ENCODE data around the gene DKC1. TPM values are rescaled to one million over a fixed set of nuclear protein-coding genes. Genes with fewer than 3 reads are reported as not detected.

Gene DKC1
- polyA plus RNA-seq (2013): 77.7 TPM

DNA sequence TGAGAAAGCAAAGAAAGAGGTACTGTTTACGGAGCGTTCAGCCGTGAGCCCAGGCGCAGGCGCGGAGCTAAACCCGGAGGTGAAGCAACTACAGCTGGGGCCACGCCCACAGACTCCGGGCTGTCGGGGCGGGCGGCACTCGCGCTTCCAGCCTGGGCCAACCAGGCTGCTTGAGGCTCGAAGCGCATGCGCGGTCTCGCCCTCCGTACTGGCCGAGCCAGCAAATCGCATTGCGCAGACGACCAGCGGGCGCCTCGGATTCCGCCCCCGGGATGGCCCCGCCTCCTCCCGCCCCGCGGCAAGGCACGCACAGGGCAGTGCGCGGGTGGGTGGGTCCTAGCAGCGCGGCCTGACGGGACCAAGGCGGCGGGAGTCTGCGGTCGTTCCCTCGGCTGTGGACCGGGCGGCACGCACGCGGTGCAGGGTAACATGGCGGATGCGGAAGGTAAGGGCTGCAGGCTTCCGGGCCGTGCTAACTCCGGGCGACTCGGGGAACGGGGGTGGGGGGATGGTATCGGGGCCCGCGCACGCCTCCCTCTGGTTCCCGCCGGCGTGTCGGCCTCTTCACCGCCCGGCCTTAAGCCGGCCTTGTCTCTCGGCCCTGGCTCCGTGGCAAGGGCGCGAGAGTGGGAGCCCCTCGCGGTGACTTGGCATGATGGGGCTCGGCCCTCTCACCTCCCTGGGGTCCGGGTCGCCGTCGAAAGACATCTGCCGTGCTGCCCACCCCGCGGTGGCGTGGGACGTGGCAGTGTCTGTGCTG lies at the start of gene DKC1:
DKC1 (plus strand) TSS at position 328 of the 760 bp plus-strand sequence; CDS start at position 430, 102 bp downstream.
- peak; percentile 94 to 97 (median 97) for DNase-seq
- POLR2A ChIA-PET: interaction anchor here (2.4 kb wide), 1 partner anchor 12 kb away, joined by 6 read pairs; the partner anchor contains the start of gene GAB3
- Histone ChIP-seq H3K27ac (ENCODE audit: insufficient read depth in 1 of 2, low read depth in 1 of 2, low read length in 2 of 2, poor library complexity in 1 of 2, severe bottlenecking in 2 of 2) (peak within 1 kb of the TSS in 1 of 2 experiments; percentile 76), H3K27me3 (replicated peaks in 2 of 5; ENCODE audit: control insufficient read depth in 4 of 5, insufficient read depth in 5 of 5, low read length in 4 of 5) (no peaks in the 10 kb centered on the region), H3K36me3 (ENCODE audit: control insufficient read depth in 4 of 4, insufficient read depth in 4 of 4, low read length in 3 of 4) (peaks cover 8 to 29% (median 17%) of the 10 kb centered on the region in 4 experiments), H3K4me1 (ENCODE audit: control extremely low read depth in 1 of 4, control insufficient read depth in 4 of 4, insufficient read depth in 4 of 4, low read length in 3 of 4) (peaks cover 5 to 26% (median 10%) of the 10 kb centered on the region in 4 experiments), H3K4me3 (ENCODE audit: control insufficient read depth in 1 of 7, extremely low read depth in 1 of 7, insufficient read depth in 4 of 7, low read depth in 2 of 7, low read length in 6 of 7) (peak within 1 kb of the TSS; percentile 46 to 82 (median 71)), H3K9me3 (ENCODE audit: control extremely low read depth in 1 of 5, control insufficient read depth in 4 of 5, insufficient read depth in 2 of 5, low read depth in 1 of 5, low read length in 4 of 5) (no peaks in the 10 kb centered on the region)
- 32% methylated on average over 83 of the region's 84 CpGs for WGBS (ENCODE audit: insufficient coverage)
- CTCF ChIA-PET: interaction anchor here (0.9 to 3.3 kb wide), 3 partner anchors 10 to 50 kb away, joined by 3 to 17 read pairs (median 8); no protein-coding TSS in a partner anchor

GRCh38 chrX:154714925-154715324 lies 47.7 kb upstream of the DKC1 start:
- ChIA-PET CTCF (no interaction called here), POLR2A (no interaction called here)
- peak; percentile 52 to 80 (median 71) for DNase-seq
- H3K4me3 ChIP-seq (ENCODE audit: control insufficient read depth in 1 of 7, extremely low read depth in 1 of 7, insufficient read depth in 4 of 7, low read depth in 2 of 7, low read length in 6 of 7): no peak overlapping the region
- no peaks in the 10 kb centered on the region for H3K9me3 ChIP-seq (ENCODE audit: control extremely low read depth in 1 of 5, control insufficient read depth in 4 of 5, insufficient read depth in 2 of 5, low read depth in 1 of 5, low read length in 4 of 5)
- peaks cover 35 to 70% (median 46%) of the 10 kb centered on the region in 4 experiments for H3K4me1 ChIP-seq (ENCODE audit: control extremely low read depth in 1 of 4, control insufficient read depth in 4 of 4, insufficient read depth in 4 of 4, low read length in 3 of 4)
- peaks cover 4 to 42% (median 19%) of the 10 kb centered on the region in 4 experiments for H3K36me3 ChIP-seq (ENCODE audit: control insufficient read depth in 4 of 4, insufficient read depth in 4 of 4, low read length in 3 of 4)
- H3K27me3 ChIP-seq (replicated peaks in 2 of 5; ENCODE audit: control insufficient read depth in 4 of 5, insufficient read depth in 5 of 5, low read length in 4 of 5): peaks cover 0 to 3% (median 0%) of the 10 kb centered on the region in 5 experiments
- WGBS (ENCODE audit: insufficient coverage): 0% methylated on average over 1 of the region's 2 CpGs
- no peak overlapping the region for H3K27ac ChIP-seq (ENCODE audit: insufficient read depth in 1 of 2, low read depth in 1 of 2, low read length in 2 of 2, poor library complexity in 1 of 2, severe bottlenecking in 2 of 2)

DNA sequence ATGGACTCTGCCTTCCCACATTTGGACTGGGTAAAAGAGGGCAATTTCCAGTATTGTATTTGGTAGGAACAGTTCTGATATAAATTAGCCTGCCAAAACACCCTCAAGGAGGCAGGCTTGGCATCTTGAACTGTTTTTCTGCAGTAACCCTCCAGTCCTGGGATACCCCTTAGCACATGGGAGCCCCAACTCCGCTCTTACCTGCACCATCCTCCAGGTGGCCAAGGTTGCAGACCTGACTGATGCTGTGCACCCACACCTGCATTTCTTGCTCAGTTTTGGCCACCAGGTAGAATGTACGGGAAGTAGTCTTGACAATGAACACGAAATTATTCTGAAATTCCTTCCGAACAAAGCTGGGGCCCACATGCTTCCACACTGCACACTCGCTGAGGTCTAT lies 46.8 kb upstream of the DKC1 start:
- no peak overlapping the region for H3K27ac ChIP-seq (ENCODE audit: insufficient read depth in 1 of 2, low read depth in 1 of 2, low read length in 2 of 2, poor library complexity in 1 of 2, severe bottlenecking in 2 of 2)
- no peaks in the 10 kb centered on the region for H3K27me3 ChIP-seq (replicated peaks in 2 of 5; ENCODE audit: control insufficient read depth in 4 of 5, insufficient read depth in 5 of 5, low read length in 4 of 5)
- H3K4me1 ChIP-seq (ENCODE audit: control extremely low read depth in 1 of 4, control insufficient read depth in 4 of 4, insufficient read depth in 4 of 4, low read length in 3 of 4): peaks cover 37 to 76% (median 50%) of the 10 kb centered on the region in 4 experiments
- H3K4me3 ChIP-seq (ENCODE audit: control insufficient read depth in 1 of 7, extremely low read depth in 1 of 7, insufficient read depth in 4 of 7, low read depth in 2 of 7, low read length in 6 of 7): no peak overlapping the region
- ChIA-PET POLR2A (no interaction called here), CTCF (interaction anchor here (1.1 to 6.8 kb wide), 5 partner anchors 9 to 33 kb away, joined by 3 to 69 read pairs (median 26); partner anchors contain the start of gene GAB3)
- no peaks in the 10 kb centered on the region for H3K9me3 ChIP-seq (ENCODE audit: control extremely low read depth in 1 of 5, control insufficient read depth in 4 of 5, insufficient read depth in 2 of 5, low read depth in 1 of 5, low read length in 4 of 5)
- WGBS (ENCODE audit: insufficient coverage): 89% methylated on average over 5 of the region's 5 CpGs
- peaks cover 4 to 36% (median 14%) of the 10 kb centered on the region in 4 experiments for H3K36me3 ChIP-seq (ENCODE audit: control insufficient read depth in 4 of 4, insufficient read depth in 4 of 4, low read length in 3 of 4)
- DNase-seq: peak in 1 of 3 donors; percentile 16

GRCh38 chrX:154717824-154718223 lies 44.8 kb upstream of the DKC1 start:
- H3K9me3 ChIP-seq (ENCODE audit: control extremely low read depth in 1 of 5, control insufficient read depth in 4 of 5, insufficient read depth in 2 of 5, low read depth in 1 of 5, low read length in 4 of 5): peaks cover 0 to 6% (median 2%) of the 10 kb centered on the region in 5 experiments
- H3K27ac ChIP-seq (ENCODE audit: insufficient read depth in 1 of 2, low read depth in 1 of 2, low read length in 2 of 2, poor library complexity in 1 of 2, severe bottlenecking in 2 of 2): peak overlapping the region; percentile 49 to 76
- peaks cover 37 to 73% (median 46%) of the 10 kb centered on the region in 4 experiments for H3K4me1 ChIP-seq (ENCODE audit: control extremely low read depth in 1 of 4, control insufficient read depth in 4 of 4, insufficient read depth in 4 of 4, low read length in 3 of 4)
- no peaks in the 10 kb centered on the region for H3K27me3 ChIP-seq (replicated peaks in 2 of 5; ENCODE audit: control insufficient read depth in 4 of 5, insufficient read depth in 5 of 5, low read length in 4 of 5)
- H3K4me3 ChIP-seq (ENCODE audit: control insufficient read depth in 1 of 7, extremely low read depth in 1 of 7, insufficient read depth in 4 of 7, low read depth in 2 of 7, low read length in 6 of 7): peak overlapping the region in 5 of 7 experiments; percentile 6 to 55 (median 20)
- DNase-seq: peak; percentile 87 to 94 (median 93)
- 23% methylated on average over 6 of the region's 7 CpGs for WGBS (ENCODE audit: insufficient coverage)
- POLR2A ChIA-PET: interaction anchor here (1.8 kb wide), 1 partner anchor 31 kb away, joined by 8 read pairs; no protein-coding TSS in a partner anchor
- CTCF ChIA-PET: interaction anchor here (1.0 to 6.8 kb wide), 8 partner anchors 9 to 38 kb away, joined by 3 to 69 read pairs (median 4); partner anchors contain the start of gene GAB3
- H3K36me3 ChIP-seq (ENCODE audit: control insufficient read depth in 4 of 4, insufficient read depth in 4 of 4, low read length in 3 of 4): peaks cover 0 to 18% (median 4%) of the 10 kb centered on the region in 4 experiments

- CTCF ChIA-PET: interaction anchor here (1.0 to 6.8 kb wide), 7 partner anchors 12 to 37 kb away, joined by 3 to 69 read pairs (median 5); partner anchors contain the start of gene GAB3
- peak overlapping the region; percentile 49 to 76 for H3K27ac ChIP-seq (ENCODE audit: insufficient read depth in 1 of 2, low read depth in 1 of 2, low read length in 2 of 2, poor library complexity in 1 of 2, severe bottlenecking in 2 of 2)
Measured at GRCh38 chrX:154718616-154719015, 44.0 kb upstream of the DKC1 start.

DNA sequence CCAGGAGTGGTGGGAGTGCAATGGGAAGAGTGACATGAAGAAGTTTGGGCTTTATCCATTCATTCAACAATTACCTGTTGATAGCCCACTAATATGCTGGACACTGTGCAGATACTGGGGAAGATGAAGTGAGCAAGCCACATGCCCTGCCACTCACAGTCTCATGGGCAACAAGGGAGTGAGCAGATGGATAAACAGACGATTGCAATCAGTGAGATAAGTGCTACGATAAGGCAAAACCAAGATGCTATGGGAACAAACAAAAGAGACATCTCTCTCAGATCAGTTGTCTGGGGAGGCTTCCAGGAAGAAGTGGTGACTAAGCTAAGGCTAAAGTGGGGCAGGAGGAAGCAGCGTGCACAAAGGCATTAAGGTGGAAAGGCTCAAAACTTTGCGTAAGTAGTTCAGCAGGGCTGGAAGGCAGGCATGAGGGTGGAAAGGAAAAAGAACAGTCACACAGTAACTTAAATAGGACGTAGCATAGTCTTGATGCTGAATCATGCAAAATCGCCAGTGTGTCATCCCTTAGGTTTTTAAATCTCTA lies 43.5 kb upstream of the DKC1 start:
- ChIA-PET CTCF (interaction anchor here (4.1 to 6.8 kb wide), 3 partner anchors 12 to 30 kb away, joined by 26 to 69 read pairs (median 51); partner anchors contain the start of gene GAB3), POLR2A (interaction anchor here (1.1 to 1.8 kb wide), 3 partner anchors 13 to 30 kb away, joined by 3 to 8 read pairs (median 3); no protein-coding TSS in a partner anchor)
- Histone ChIP-seq H3K9me3 (ENCODE audit: control extremely low read depth in 1 of 5, control insufficient read depth in 4 of 5, insufficient read depth in 2 of 5, low read depth in 1 of 5, low read length in 4 of 5) (peaks cover 0 to 6% (median 2%) of the 10 kb centered on the region in 5 experiments), H3K27me3 (replicated peaks in 2 of 5; ENCODE audit: control insufficient read depth in 4 of 5, insufficient read depth in 5 of 5, low read length in 4 of 5) (no peaks in the 10 kb centered on the region), H3K4me1 (ENCODE audit: control extremely low read depth in 1 of 4, control insufficient read depth in 4 of 4, insufficient read depth in 4 of 4, low read length in 3 of 4) (peaks cover 37 to 77% (median 49%) of the 10 kb centered on the region in 4 experiments), H3K36me3 (ENCODE audit: control insufficient read depth in 4 of 4, insufficient read depth in 4 of 4, low read length in 3 of 4) (peaks cover 0 to 7% (median under 1%) of the 10 kb centered on the region in 4 experiments), H3K4me3 (ENCODE audit: control insufficient read depth in 1 of 7, extremely low read depth in 1 of 7, insufficient read depth in 4 of 7, low read depth in 2 of 7, low read length in 6 of 7) (peak overlapping the region in 5 of 7 experiments; percentile 3 to 55 (median 16)), H3K27ac (ENCODE audit: insufficient read depth in 1 of 2, low read depth in 1 of 2, low read length in 2 of 2, poor library complexity in 1 of 2, severe bottlenecking in 2 of 2) (peak overlapping the region; percentile 37 to 76)
- 44% methylated on average over 5 of the region's 6 CpGs for WGBS (ENCODE audit: insufficient coverage)
- peak in 2 of 3 donors; percentile 61 to 74 for DNase-seq

More at GRCh38 chrX:154718616-154719015, 44.0 kb upstream of the DKC1 start:
- H3K9me3 ChIP-seq (ENCODE audit: control extremely low read depth in 1 of 5, control insufficient read depth in 4 of 5, insufficient read depth in 2 of 5, low read depth in 1 of 5, low read length in 4 of 5): peaks cover 0 to 6% (median 2%) of the 10 kb centered on the region in 5 experiments
- peak; percentile 46 to 81 (median 76) for DNase-seq
- H3K4me3 ChIP-seq (ENCODE audit: control insufficient read depth in 1 of 7, extremely low read depth in 1 of 7, insufficient read depth in 4 of 7, low read depth in 2 of 7, low read length in 6 of 7): peak overlapping the region in 5 of 7 experiments; percentile 3 to 55 (median 16)
- WGBS (ENCODE audit: insufficient coverage): no CpG with 5 or more reads among the region's 1 CpG
- H3K36me3 ChIP-seq (ENCODE audit: control insufficient read depth in 4 of 4, insufficient read depth in 4 of 4, low read length in 3 of 4): peaks cover 0 to 12% (median 2%) of the 10 kb centered on the region in 4 experiments
- H3K4me1 ChIP-seq (ENCODE audit: control extremely low read depth in 1 of 4, control insufficient read depth in 4 of 4, insufficient read depth in 4 of 4, low read length in 3 of 4): peaks cover 37 to 73% (median 45%) of the 10 kb centered on the region in 4 experiments
- POLR2A ChIA-PET: interaction anchor here (1.1 to 1.8 kb wide), 3 partner anchors 14 to 30 kb away, joined by 3 to 8 read pairs (median 3); no protein-coding TSS in a partner anchor
- no peaks in the 10 kb centered on the region for H3K27me3 ChIP-seq (replicated peaks in 2 of 5; ENCODE audit: control insufficient read depth in 4 of 5, insufficient read depth in 5 of 5, low read length in 4 of 5)

Data from common myeloid progenitor, CD34-positive (primary cell).